Measurements from ENCODE around the gene CNTN1.

DNA sequence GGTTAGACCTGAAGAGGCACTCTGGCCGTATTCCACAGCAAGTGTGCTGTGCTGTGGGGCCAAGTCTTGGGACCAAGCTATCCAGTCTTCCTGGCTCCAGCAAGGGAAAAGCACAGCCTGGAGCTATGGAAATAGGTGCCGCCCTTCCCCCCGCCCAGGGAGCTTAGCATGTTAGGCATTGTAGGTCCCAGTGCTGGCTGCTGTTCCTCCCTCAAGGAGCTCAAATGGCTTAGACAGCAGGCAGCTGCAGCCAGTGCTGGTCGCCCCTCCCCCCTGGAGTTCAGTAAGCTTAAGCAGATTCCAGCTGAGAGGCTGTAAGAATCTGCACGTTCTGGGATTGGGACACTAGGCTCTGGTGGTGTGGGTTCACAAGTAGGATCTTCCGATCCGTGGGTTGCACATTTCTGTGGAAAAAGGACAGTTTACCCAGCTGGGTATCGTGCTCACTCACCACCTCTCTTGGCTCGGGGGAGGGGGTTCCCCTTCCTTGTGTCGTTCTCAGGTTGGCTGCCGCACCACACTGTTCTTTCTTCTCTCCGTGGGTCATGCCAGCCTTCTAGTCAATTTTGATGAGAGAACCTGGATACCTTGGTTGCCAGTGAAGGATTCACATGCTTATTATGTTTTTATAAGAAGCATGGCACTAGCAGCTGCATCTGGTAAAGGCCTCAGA, 127.3 kb downstream of the CNTN1 start:
- TF ChIP-seq POLR2AphosphoS5 (IDR thresholded peaks at IDR 0.05; ENCODE audit: low read depth, low read length) (no peak), REST (IDR thresholded peaks at IDR 0.05; ENCODE audit: insufficient read depth in 1 of 2, low read depth in 2 of 2, low read length in 2 of 2) (no peak), SIN3A (IDR thresholded peaks at IDR 0.05; ENCODE audit: borderline replicate concordance, insufficient read depth, low read length) (no peak)

Measured in PFSK-1 (cell line).